OCI-LY1 (cell line): ENCODE data around the gene ITGA2.

Experiments used
- H2AFZ ChIP-seq: fragments of 200-600 bp; sonication (generic), shearing (Covaris generic); 2 replicates; pipeline ENCODE4 v1.6.0; 2014; ENCODE audit warnings: antibody characterized with exemption, mild to moderate bottlenecking, low read length
- H3F3A ChIP-seq: fragments of 200-600 bp; sonication (generic), shearing (Covaris generic); 2 replicates; pipeline ENCODE4 v1.6.0; 2014; ENCODE audit warnings: mild to moderate bottlenecking, antibody characterized with exemption, low read length, moderate library complexity; ENCODE audit not compliant: insufficient read depth
- H3K27ac ChIP-seq: fragments of 200-600 bp; sonication (generic); 2 replicates; pipeline ENCODE4 v1.5.1; 2014; ENCODE audit warnings: low read length, mixed run types, mild to moderate bottlenecking, low read depth; ENCODE audit not compliant: poor library complexity, severe bottlenecking
- H3K27me3 ChIP-seq: fragments of 200-600 bp; sonication (generic); 2 replicates; pipeline ENCODE4 v1.6.0; 2014; ENCODE audit warnings: antibody characterized with exemption, mild to moderate bottlenecking, low read length, moderate library complexity; ENCODE audit not compliant: insufficient read depth
- H3K36me3 ChIP-seq: fragments of 200-600 bp; sonication (generic); 2 replicates; pipeline ENCODE4 v1.6.1; 2014; ENCODE audit warnings: mild to moderate bottlenecking, antibody characterized with exemption, low read length, moderate library complexity, mixed read lengths; ENCODE audit not compliant: insufficient read depth
- H3K4me1 ChIP-seq: fragments of 200-600 bp; sonication (generic); 2 replicates; pipeline ENCODE4 v1.5.1; 2014; ENCODE audit warnings: mild to moderate bottlenecking, low read length, moderate library complexity; ENCODE audit not compliant: insufficient read depth, severe bottlenecking
- H3K4me2 ChIP-seq: fragments of 200-600 bp; sonication (generic), shearing (Covaris generic); 2 replicates; pipeline ENCODE4 v1.6.1; 2014; ENCODE audit warnings: low read length
- H3K4me3 ChIP-seq: fragments of 200-600 bp; sonication (generic); 2 replicates; pipeline ENCODE4 v1.5.1; 2014; ENCODE audit warnings: low read length, low read depth, mild to moderate bottlenecking, mixed read lengths; ENCODE audit not compliant: poor library complexity, severe bottlenecking
- H3K79me2 ChIP-seq: fragments of 200-600 bp; shearing (Covaris generic); 2 replicates; pipeline ENCODE4 v1.6.1; 2016; ENCODE audit warnings: mixed run types, low read length, mixed read lengths; ENCODE audit not compliant: insufficient read depth
- H3K9ac ChIP-seq: fragments of 200-600 bp; sonication (generic), shearing (Covaris generic); 2 replicates; pipeline ENCODE4 v1.6.1; 2014; ENCODE audit warnings: mild to moderate bottlenecking, low read length, mixed read lengths
- H3K9me2 ChIP-seq: fragments of 200-600 bp; sonication (generic), shearing (Covaris generic); 2 replicates; pipeline ENCODE4 v1.6.1; 2014; ENCODE audit warnings: low read depth, mild to moderate bottlenecking, low read length, mixed read lengths
- H3K9me3 ChIP-seq: fragments of 200-600 bp; shearing (Covaris generic); 2 replicates; pipeline ENCODE4 v1.6.1; 2014; ENCODE audit warnings: low read length, mixed read lengths
- H4K20me1 ChIP-seq: fragments of 200-600 bp; sonication (generic), shearing (Covaris generic); 2 replicates; pipeline ENCODE4 v1.6.0; 2016; ENCODE audit warnings: mild to moderate bottlenecking, low read length; ENCODE audit not compliant: insufficient read depth
- EZH2 ChIP-seq: fragments of 200-600 bp; sonication (generic), shearing (Covaris generic); IDR thresholded peaks from 2 replicates; pipeline ENCODE4 v1.8.0; 2017; ENCODE audit warnings: borderline replicate concordance, mixed run types, mild to moderate bottlenecking, antibody characterized with exemption, low read length, moderate library complexity, mixed read lengths
- TF ChIP-seq, protein P1 (sequence below): fragments of 200-600 bp; sonication (generic), shearing (Covaris generic); IDR thresholded peaks from 2 replicates; pipeline ENCODE4 v1.5.1; 2017; ENCODE audit warnings: mild to moderate bottlenecking, antibody characterized with exemption, low read length, moderate library complexity, mixed read lengths

Gene ITGA2

DNA sequence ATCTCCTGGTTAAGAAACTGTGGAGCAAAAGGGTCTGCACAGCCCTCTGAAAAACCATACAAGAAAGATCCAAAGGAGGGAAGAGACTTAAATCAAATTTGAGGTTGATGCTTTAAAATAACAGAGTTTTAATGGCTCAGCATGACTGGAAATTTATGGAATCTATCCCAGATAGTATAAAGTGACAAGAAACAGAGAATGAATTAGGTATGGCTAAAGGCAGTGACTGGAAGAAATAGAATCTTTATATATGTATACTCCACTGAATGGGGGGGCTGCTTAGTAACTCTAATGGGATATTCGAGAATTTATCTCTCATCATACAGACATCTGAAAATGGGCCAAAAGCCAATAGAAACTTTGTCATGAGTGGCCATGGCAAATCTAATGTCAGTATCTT is 138.0 kb downstream of the ITGA2 start:
- Histone ChIP-seq H3K4me3 (no peak overlapping the region), H3K9ac (no peak overlapping the region), H3K36me3 (no peaks in the 10 kb centered on the region), H3K79me2 (no peaks in the 10 kb centered on the region), H3K4me2 (no peak overlapping the region), H3K9me3 (no peaks in the 10 kb centered on the region), H3K27me3 (no peaks in the 10 kb centered on the region), H3F3A (no peaks in the 10 kb centered on the region), H4K20me1 (no peaks in the 10 kb centered on the region), H3K9me2 (no peaks in the 10 kb centered on the region), H3K4me1 (no peaks in the 10 kb centered on the region), H2AFZ (no peak overlapping the region), H3K27ac (no peak overlapping the region)
- TF ChIP-seq, protein P1, sequence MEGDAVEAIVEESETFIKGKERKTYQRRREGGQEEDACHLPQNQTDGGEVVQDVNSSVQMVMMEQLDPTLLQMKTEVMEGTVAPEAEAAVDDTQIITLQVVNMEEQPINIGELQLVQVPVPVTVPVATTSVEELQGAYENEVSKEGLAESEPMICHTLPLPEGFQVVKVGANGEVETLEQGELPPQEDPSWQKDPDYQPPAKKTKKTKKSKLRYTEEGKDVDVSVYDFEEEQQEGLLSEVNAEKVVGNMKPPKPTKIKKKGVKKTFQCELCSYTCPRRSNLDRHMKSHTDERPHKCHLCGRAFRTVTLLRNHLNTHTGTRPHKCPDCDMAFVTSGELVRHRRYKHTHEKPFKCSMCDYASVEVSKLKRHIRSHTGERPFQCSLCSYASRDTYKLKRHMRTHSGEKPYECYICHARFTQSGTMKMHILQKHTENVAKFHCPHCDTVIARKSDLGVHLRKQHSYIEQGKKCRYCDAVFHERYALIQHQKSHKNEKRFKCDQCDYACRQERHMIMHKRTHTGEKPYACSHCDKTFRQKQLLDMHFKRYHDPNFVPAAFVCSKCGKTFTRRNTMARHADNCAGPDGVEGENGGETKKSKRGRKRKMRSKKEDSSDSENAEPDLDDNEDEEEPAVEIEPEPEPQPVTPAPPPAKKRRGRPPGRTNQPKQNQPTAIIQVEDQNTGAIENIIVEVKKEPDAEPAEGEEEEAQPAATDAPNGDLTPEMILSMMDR = no peak
- no peak for TF ChIP-seq EZH2

DNA sequence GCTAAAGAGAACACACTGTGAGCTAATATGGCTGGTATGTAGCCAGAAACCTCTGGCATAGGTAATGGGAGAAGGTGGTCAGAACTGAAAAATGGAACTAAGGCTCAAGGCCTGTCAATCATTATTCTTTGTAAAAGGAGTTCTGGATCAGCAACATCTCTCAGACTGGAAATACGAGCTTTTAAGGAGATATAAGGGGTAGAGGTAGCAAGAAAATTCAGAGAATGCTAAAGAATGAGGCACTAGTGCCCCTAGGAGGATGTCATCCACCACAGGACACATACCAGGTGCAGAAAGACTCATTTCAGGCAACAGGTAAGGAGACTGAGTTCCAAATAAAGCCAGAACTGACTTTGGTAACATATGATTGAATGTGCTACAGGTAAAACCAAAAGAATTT is 139.3 kb downstream of the ITGA2 start:
- H3K79me2 ChIP-seq = no peaks in the 10 kb centered on the region
- H3K9me3 ChIP-seq = no peaks in the 10 kb centered on the region
- H3K27ac ChIP-seq = no peak overlapping the region
- H4K20me1 ChIP-seq = no peaks in the 10 kb centered on the region
- H3K36me3 ChIP-seq = no peaks in the 10 kb centered on the region
- H3K27me3 ChIP-seq = no peaks in the 10 kb centered on the region
- no peak for TF ChIP-seq EZH2
- TF ChIP-seq, protein P1 = no peak
- no peak overlapping the region for H3K4me2 ChIP-seq
- H3K4me1 ChIP-seq = no peaks in the 10 kb centered on the region
- H2AFZ ChIP-seq = no peak overlapping the region
- H3K9ac ChIP-seq = no peak overlapping the region
- no peak overlapping the region for H3K4me3 ChIP-seq
- no peaks in the 10 kb centered on the region for H3F3A ChIP-seq
- H3K9me2 ChIP-seq = no peaks in the 10 kb centered on the region

DNA sequence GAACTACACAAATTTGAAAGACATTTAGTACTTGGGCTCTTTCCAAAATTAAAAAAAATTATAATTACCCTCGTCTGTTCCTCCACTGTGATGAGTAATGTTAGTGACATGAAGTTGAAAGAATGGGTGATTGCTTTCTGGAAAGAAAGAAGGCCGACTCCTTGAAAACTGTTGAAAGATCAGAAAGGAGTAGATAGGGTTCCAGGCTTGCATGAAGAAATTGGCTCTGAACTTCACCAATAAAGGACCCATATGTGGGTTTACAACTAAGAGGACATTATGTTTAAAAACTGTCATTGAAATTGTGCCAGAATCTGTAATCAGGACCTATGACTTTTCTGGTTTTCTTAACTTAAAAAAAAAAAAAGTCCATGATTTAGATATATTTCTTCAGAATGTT is 141.1 kb downstream of the ITGA2 start:
- Histone ChIP-seq H3F3A (no peaks in the 10 kb centered on the region), H3K79me2 (no peaks in the 10 kb centered on the region), H3K9ac (no peak overlapping the region), H3K27ac (no peak overlapping the region), H3K9me3 (no peaks in the 10 kb centered on the region), H3K27me3 (no peaks in the 10 kb centered on the region), H3K36me3 (no peaks in the 10 kb centered on the region), H3K4me3 (no peak overlapping the region), H3K9me2 (no peaks in the 10 kb centered on the region), H2AFZ (no peak overlapping the region), H3K4me1 (no peaks in the 10 kb centered on the region), H3K4me2 (no peak overlapping the region), H4K20me1 (no peaks in the 10 kb centered on the region)
- no peak for TF ChIP-seq EZH2
- TF ChIP-seq, protein P1 = no peak
